ENCODE data around the gene KRTCAP2. TPM values are rescaled to one million over a fixed set of nuclear protein-coding genes. Genes with fewer than 3 reads are reported as not detected.

KRTCAP2 gene
- total and polyA plus RNA-seq, 10 of the 15 experiments (the other 5 are each of a cell fraction or from before 2014, with no cell fraction given) = 61.3 to 238 (median 141) TPM

DNA sequence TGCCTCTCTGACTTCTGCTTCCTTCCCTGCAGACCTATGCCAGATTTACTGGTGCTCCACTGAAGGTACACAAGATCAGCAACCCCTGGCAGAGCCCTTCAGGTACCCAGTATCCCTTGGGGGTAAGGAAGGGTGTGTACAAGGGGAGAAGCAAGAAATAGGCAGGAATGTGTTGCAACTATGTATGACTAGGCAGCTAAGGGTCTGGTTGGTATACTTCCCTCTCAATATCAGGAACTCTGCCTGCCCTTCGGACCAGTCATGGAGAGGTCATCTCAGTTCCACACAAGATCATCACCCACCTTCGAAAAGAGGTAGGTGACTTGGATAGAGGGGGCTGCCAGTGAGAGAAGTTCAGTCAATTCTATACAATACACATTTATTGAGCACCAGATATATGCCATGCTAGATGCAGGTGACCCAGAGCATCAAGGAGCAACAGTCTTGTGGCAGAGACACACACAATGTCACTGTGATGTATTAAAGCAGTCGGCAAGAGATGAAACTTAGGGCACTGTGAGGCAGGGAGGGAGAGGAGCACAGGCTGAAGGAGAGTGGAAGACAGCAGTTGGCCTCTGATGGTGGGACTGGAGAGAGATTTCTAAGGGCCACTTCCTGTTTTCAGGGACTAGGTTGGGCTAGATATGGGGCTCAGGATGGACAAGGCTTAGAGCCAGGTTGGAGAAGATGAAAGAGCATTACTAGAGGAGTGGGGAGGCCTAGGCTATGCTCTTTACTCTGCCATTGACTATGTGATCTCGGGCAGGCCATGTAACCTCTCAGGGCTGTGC, 37.4 kb upstream of the KRTCAP2 start:
- H3K27me3 ChIP-seq (replicated peaks in 1 of 2; ENCODE audit: control insufficient read depth in 2 of 2, insufficient read depth in 2 of 2, low read length in 1 of 2) = no peaks in the 10 kb centered on the region
- no peak overlapping the region for H3K4me3 ChIP-seq
- ChIA-PET POLR2A (interaction anchor here (5.1 kb wide), 1 partner anchor 15 kb away, joined by 84 read pairs; no protein-coding TSS in a partner anchor), SMC1A (ENCODE audit: uncharacterized antibody, unreplicated experiment) (interaction anchor here (1.0 to 4.0 kb wide), 2 partner anchors 15 to 38 kb away, joined by 3 to 89 read pairs; partner anchors contain the start of gene KRTCAP2), RAD21 (ENCODE audit: unreplicated experiment) (interaction anchor here (4.0 kb wide), 1 partner anchor 15 kb away, joined by 85 read pairs; no protein-coding TSS in a partner anchor), CTCF (interaction anchor here (1.2 to 5.7 kb wide), 5 partner anchors 15 to 38 kb away, joined by 3 to 154 read pairs (median 8); partner anchors contain the start of gene KRTCAP2)
- peaks cover 10% of the 10 kb centered on the region for H3K79me2 ChIP-seq (ENCODE audit: control insufficient read depth, insufficient read depth, low read length)
- no peaks in the 10 kb centered on the region for H4K20me1 ChIP-seq (ENCODE audit: control insufficient read depth, insufficient read depth)
- 91% methylated on average over 4 of the region's 4 CpGs for whole genome bisulfite sequencing (ENCODE audit: insufficient coverage, insufficient replicate concordance, low lambda C conversion rate, missing lambda C conversion rate)
- peak overlapping the region; percentile 99 for H3K4me2 ChIP-seq (ENCODE audit: control insufficient read depth, insufficient read depth)
- no TSS peak for BruUV-seq (replicated peaks)
- no peak for TF ChIP-seq JUND (IDR thresholded peaks at IDR 0.05; ENCODE audit: low read depth, low read length)
- peak; percentile 50; the same call in 1 of the 2 replicates for TF ChIP-seq SPI1 (IDR thresholded peaks at IDR 0.05; ENCODE audit: borderline replicate concordance, insufficient read depth, low read depth, low read length)
- DNase-seq (ENCODE audit: low read depth, low spot score) (no peak), FAIRE-seq (no peak), ATAC-seq (no peak)
- H3K9ac ChIP-seq (ENCODE audit: control insufficient read depth, insufficient read depth, low read length) = no peak overlapping the region
- in situ Hi-C loops (cut with MboI) = no loop called here
- H3K4me1 ChIP-seq (ENCODE audit: control insufficient read depth, insufficient read depth, low read length) = peaks cover 19% of the 10 kb centered on the region
- no peaks in the 10 kb centered on the region for H3K9me3 ChIP-seq (replicated peaks; ENCODE audit: control insufficient read depth, insufficient read depth, low read length)
- H3K36me3 ChIP-seq (ENCODE audit: control insufficient read depth in 2 of 2, insufficient read depth in 2 of 2, low read length in 1 of 2) = no peaks in the 10 kb centered on the region; a peak in 2 of 4 replicates
- H3K27ac ChIP-seq (ENCODE audit: control insufficient read depth, insufficient read depth) = no peak overlapping the region
- no peak overlapping the region for H2AFZ ChIP-seq (ENCODE audit: control insufficient read depth, low read depth, low read length)
- intact Hi-C loops (cut with micrococcal nuclease; ENCODE audit: unreplicated experiment) = no loop called here

- Histone ChIP-seq H3K36me3 (ENCODE audit: control insufficient read depth in 2 of 2, insufficient read depth in 2 of 2, low read length in 1 of 2) (no peaks in the 10 kb centered on the region; a peak in 2 of 4 replicates), H3K27ac (ENCODE audit: control insufficient read depth, insufficient read depth) (peak overlapping the region; percentile 81), H3K4me3 (peak overlapping the region; percentile 98), H3K4me2 (ENCODE audit: control insufficient read depth, insufficient read depth) (peak overlapping the region; percentile 99), H4K20me1 (ENCODE audit: control insufficient read depth, insufficient read depth) (no peaks in the 10 kb centered on the region), H2AFZ (ENCODE audit: control insufficient read depth, low read depth, low read length) (peak overlapping the region; percentile 74), H3K27me3 (replicated peaks in 1 of 2; ENCODE audit: control insufficient read depth in 2 of 2, insufficient read depth in 2 of 2, low read length in 1 of 2) (no peaks in the 10 kb centered on the region), H3K4me1 (ENCODE audit: control insufficient read depth, insufficient read depth, low read length) (peaks cover 19% of the 10 kb centered on the region), H3K9me3 (replicated peaks; ENCODE audit: control insufficient read depth, insufficient read depth, low read length) (no peaks in the 10 kb centered on the region), H3K79me2 (ENCODE audit: control insufficient read depth, insufficient read depth, low read length) (peaks cover 10% of the 10 kb centered on the region), H3K9ac (ENCODE audit: control insufficient read depth, insufficient read depth, low read length) (peak overlapping the region; percentile 90)
- FAIRE-seq = no peak
- no peak for ATAC-seq
- TSS peak; percentile 83 for BruUV-seq (replicated peaks)
- DNase-seq (ENCODE audit: low read depth, low spot score) = no peak
- 16% methylated on average over 13 of the region's 13 CpGs for WGBS (ENCODE audit: insufficient coverage, insufficient replicate concordance, low lambda C conversion rate, missing lambda C conversion rate)
- in situ Hi-C loops (cut with MboI) = no loop called here
- RAD21 ChIA-PET (ENCODE audit: unreplicated experiment) = interaction anchor here (3.2 to 4.0 kb wide), 3 partner anchors 15 to 42 kb away, joined by 16 to 85 read pairs (median 24); no protein-coding TSS in a partner anchor
- SMC1A ChIA-PET (ENCODE audit: uncharacterized antibody, unreplicated experiment) = interaction anchor here (1.2 to 4.0 kb wide), 2 partner anchors 16 kb away, joined by 5 to 89 read pairs; no protein-coding TSS in a partner anchor
- POLR2A ChIA-PET = interaction anchor here (0.7 to 5.1 kb wide), 7 partner anchors 15 to 114 kb away, joined by 3 to 84 read pairs (median 4); partner anchors contain the start of gene KRTCAP2
- intact Hi-C loops (cut with micrococcal nuclease; ENCODE audit: unreplicated experiment) = loop anchor here (5.0 kb wide), 2 partner anchors 33 to 383 kb away; a partner anchor contains a TSS
- CTCF ChIA-PET = interaction anchor here (1.2 to 5.7 kb wide), 6 partner anchors 16 to 37 kb away, joined by 3 to 154 read pairs (median 16); partner anchors contain the start of gene KRTCAP2
- TF ChIP-seq USF2 (IDR thresholded peaks at IDR 0.05; ENCODE audit: borderline replicate concordance, low read depth, low read length) (no peak), POLR2A (IDR thresholded peaks at IDR 0.05; ENCODE audit: low read depth, low read length) (no peak), CREB1 (IDR thresholded peaks at IDR 0.05; ENCODE audit: low read depth) (no peak), ZBED1 (IDR thresholded peaks at IDR 0.05; ENCODE audit: borderline replicate concordance) (no peak)
- TF ChIP-seq, protein P1, sequence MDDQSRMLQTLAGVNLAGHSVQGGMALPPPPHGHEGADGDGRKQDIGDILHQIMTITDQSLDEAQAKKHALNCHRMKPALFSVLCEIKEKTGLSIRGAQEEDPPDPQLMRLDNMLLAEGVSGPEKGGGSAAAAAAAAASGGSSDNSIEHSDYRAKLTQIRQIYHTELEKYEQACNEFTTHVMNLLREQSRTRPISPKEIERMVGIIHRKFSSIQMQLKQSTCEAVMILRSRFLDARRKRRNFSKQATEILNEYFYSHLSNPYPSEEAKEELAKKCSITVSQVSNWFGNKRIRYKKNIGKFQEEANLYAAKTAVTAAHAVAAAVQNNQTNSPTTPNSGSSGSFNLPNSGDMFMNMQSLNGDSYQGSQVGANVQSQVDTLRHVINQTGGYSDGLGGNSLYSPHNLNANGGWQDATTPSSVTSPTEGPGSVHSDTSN (IDR thresholded peaks at IDR 0.05; ENCODE audit: insufficient replicate concordance, low read depth, low read length) = no peak
- TF ChIP-seq, protein P2, sequence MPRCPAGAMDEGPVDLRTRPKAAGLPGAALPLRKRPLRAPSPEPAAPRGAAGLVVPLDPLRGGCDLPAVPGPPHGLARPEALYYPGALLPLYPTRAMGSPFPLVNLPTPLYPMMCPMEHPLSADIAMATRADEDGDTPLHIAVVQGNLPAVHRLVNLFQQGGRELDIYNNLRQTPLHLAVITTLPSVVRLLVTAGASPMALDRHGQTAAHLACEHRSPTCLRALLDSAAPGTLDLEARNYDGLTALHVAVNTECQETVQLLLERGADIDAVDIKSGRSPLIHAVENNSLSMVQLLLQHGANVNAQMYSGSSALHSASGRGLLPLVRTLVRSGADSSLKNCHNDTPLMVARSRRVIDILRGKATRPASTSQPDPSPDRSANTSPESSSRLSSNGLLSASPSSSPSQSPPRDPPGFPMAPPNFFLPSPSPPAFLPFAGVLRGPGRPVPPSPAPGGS (IDR thresholded peaks at IDR 0.05; ENCODE audit: borderline replicate concordance, insufficient read depth, low read depth, low read length, poor library complexity, severe bottlenecking) = no peak
- TF ChIP-seq, protein P3, sequence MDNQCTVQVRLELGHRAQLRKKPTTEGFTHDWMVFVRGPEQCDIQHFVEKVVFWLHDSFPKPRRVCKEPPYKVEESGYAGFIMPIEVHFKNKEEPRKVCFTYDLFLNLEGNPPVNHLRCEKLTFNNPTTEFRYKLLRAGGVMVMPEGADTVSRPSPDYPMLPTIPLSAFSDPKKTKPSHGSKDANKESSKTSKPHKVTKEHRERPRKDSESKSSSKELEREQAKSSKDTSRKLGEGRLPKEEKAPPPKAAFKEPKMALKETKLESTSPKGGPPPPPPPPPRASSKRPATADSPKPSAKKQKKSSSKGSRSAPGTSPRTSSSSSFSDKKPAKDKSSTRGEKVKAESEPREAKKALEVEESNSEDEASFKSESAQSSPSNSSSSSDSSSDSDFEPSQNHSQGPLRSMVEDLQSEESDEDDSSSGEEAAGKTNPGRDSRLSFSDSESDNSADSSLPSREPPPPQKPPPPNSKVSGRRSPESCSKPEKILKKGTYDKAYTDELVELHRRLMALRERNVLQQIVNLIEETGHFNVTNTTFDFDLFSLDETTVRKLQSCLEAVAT (IDR thresholded peaks at IDR 0.05) = 0 out of 2 replicates have a peak, but pooled peaks have one; percentile 22
Measured at GRCh38 chr1:155209312-155209721, 36.2 kb upstream of the KRTCAP2 start.

Measured in GM12878 (cell line).